Stimulated activated CD4-positive, alpha-beta T cell treated with anti-CD3 and anti-CD28 coated beads, Interleukin-4, amount 100 ng/mL, for 48 hours (primary cell): ENCODE results near the gene ARAP1.

Experiments used
- DNase-seq, 2 donors: peaks; one replicate each; pipeline ENCODE4 v3.0.0-alpha.2; 2020; ENCODE audit warnings: low read depth in 2 of 2

The ARAP1 gene

DNA sequence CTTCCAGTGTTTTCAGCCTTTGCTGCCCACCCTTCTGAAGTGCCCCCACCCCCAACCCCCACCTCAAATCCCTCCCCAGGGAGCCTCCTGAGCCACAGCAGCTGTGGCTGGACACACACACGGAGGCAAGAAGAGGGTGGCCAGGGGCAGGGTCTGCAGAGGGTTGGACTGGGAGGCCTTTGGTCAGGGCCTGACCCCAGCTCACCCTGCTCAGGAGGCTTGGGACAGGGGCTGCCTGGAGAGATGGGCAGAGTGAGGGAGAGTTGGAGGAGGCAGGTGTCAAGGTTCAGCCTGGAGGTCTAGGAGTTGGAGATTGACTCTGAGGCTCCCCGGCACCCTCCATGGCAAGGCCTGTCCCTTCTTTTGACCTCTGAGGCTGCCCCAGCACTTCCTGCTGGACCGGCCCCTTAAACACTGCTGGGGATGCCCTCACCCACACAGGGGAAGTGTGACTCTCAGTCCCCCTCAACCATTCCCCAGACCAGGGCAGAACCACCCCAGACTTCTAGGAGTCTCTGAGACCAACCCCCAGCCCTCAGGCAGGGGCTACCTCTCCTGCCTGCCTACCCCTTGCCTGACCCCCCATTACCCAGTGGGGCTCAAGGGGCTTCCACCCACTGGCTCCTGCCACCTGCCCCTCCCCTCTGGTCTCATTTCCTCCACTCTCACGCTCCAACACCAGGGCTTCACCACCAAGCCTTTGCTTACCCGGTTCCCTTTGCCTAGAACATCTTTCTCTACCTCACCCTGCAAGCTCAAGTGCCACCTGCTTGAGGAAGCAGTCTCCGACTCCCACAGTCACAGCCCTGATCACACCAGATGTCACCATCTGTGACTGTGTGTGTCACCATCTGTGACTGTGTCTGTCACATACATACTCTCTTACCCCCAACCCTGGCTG is 8.6 kb downstream of the ARAP1 start:
- DNase-seq = no peak

DNA sequence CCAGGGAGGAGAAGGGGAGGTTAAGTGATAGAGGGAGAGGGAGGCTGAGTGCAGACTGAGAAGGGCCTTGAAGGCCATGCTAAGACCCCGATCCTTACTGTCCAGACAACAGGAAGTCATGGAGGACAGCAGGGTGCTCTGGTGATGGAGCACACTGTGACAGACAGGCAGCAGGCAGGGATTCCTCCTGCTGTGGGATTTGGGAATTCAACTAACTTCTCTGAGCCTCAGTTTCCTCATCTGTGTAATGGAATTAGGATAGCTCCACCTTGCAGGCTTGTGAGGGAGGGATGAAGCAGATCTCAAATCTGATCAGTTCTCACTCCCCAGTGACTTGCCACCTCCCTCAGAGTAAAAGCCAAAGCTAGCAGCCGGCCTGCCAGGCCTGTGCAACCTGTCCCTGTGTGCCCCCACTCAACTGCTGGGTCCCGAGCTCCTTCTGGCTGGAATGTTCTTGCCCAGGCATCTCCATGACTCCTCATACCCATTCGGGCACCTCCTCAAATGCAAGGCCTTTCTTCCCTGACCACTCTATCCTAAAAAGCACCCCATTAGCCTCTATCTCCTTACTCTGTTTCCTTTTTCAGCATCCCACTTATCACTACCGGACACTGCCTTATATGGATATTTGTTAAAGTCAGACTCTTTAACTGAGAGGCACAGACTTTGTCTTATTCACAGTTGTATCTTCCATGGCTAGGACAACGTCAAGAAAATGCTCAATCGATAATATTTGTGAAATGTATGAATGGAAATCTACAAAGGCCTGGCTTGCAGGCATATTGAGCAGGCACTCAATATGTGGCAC is 9.5 kb downstream of the ARAP1 start:
- no peak for DNase-seq

GRCh38 chr11:72741849-72742512 is 10.2 kb downstream of the ARAP1 start:
- no peak for DNase-seq

- DNase-seq = no peak
These were observed 10.8 kb downstream of the ARAP1 start for GRCh38 chr11:72741429-72741833.

DNA sequence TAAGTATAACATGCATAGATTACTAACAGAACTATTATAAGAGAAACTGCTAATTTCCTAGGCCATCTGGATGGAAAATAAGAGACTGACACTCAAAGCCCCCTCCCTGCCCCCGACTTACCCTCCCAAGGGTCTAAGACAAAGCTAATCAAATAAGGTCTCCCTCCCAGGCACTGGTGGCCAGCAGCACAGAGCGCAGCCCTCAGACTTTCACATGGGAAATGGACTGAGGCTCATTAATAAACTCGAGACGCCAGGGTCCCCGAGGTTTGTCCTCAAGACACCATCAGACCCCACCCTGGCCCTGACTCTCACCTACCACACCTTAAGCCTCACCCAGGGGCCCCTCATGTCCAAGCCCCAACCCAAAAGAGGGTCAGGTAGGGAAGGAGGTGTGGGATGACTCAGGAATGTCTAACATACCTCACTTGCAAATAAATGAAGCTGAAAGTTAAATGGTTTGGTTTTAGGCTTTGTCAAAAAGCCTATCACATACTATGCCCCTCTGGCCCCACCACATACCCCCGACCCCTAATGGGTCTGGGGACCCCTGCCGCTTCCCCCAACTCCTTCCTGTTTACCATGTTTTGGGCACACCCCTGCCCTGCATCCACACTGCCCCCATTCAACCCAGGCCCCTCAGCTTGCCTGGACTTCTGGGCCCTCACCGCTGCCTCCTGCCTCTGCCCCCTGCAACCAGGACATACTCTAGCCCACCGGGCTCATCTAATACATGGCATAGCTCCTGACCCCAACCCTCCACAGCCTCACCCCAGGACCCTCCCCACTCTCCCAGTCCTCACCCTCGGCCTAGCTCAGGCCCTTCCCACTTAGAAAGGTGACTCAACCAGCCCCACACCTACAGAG is 11.4 kb downstream of the ARAP1 start:
- no peak for DNase-seq

DNA sequence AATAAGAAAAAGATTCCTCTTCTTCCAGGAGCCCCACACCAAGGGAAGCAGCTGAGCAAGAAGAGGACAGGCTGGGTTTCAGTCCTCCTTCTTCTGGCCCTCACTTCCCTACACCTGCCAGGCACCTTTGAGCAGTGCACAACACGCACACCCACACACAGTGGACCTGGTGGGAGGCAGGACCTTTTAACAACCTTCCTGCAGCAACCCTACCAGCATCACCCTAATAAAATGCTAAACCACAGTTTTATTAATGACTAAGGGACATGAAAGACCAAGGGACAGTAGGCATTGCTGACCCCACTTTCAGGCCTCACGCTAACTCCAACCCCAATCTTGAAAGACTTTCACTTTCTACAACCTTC is 12.2 kb downstream of the ARAP1 start:
- DNase-seq = no peak

GRCh38 chr11:72739240-72740059 is 12.8 kb downstream of the ARAP1 start:
- no peak for DNase-seq

DNA sequence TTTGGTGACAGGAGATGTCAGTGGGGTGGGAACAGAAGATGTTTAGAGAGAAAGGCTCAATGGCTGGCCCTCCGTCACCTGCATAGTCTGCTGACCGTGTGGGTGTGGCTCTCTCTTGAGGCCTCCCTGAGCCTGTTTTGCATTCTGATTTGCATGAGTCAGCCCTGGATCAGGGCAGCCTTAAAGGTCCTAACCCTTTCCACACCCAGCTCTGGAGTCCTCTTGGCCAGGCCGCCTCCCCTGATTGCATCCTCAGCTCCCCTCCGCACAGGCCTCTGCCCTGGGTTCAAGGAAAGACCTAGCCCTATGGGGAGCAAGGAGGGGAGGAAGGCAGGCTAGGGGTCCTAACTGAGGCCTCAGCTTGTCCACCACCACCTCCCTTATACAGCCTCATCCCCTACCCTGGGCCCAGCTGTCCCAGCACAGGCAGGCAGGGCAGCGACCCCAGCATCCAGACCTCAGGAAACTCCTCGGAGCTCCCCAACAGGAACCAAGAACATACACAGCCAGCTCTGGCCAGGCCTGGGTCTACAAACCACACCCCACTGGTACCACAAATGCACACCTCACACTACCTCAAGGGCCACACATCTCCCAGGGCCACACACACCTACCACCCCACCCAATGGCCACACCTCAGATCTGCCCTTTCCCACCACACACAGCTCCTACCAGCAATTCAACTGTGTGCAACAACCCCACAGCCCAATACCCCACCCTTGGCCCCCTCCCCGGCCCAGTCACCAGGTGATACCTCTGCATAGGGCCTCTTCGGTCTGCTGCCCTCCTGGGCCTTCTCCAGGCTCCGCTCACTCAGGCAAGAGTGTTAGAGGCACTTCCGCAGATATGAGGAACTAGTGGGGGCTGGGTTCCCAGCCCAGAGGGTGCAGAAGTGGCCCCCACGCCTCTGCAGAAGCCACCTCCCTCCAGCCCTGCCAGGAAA is 13.7 kb downstream of the ARAP1 start:
- DNase-seq = no peak

DNA sequence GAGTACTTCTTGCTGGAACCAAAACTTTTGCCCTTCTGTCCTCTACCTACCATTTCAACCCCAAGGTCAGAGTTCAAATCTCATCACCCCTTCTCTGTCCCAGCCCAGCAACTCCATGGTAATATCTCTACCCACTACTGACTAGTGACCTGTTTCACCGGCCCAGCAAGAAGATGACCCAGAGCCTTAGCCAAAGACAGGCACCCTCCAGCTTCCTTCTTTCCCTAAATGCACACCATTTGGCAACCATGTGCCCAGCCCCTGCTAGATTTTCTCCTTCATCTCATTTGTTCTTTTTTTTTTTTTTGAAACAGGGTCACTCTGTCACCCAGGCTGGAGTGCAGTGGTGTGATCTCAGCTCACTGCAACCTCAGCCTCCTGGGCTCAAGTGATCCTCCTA is 14.9 kb downstream of the ARAP1 start:
- DNase-seq = no peak

DNA sequence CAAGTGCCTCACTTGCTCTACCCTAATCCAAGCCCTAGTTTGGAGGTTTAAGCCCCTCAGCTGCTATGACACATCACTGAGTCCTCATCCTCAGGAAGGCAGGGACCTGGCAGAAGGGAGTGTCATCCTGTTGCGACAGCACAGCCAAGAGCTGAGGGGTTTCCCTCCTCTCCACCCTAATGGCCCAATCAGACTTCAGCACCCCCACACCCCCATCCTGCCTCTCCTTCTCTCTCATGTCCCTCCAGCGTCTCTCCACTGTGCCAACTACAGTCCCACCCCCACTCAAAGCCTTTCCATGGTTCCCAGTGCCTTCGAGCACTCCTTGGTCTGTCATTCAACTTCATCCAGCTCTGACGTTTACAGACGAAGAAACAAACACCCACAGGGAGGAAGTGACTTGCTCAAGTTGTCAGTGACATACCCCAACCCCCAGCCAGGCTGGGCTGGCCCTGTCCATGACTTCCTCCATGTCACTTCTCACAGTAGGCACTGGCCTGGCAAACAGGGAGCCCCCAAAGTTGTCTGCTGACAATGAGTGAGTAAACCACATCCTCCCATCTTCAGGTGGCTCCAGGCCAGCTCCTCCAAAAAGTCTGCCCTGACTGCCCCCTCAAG is 15.6 kb downstream of the ARAP1 start:
- DNase-seq = peak; percentile 43 to 49

DNA sequence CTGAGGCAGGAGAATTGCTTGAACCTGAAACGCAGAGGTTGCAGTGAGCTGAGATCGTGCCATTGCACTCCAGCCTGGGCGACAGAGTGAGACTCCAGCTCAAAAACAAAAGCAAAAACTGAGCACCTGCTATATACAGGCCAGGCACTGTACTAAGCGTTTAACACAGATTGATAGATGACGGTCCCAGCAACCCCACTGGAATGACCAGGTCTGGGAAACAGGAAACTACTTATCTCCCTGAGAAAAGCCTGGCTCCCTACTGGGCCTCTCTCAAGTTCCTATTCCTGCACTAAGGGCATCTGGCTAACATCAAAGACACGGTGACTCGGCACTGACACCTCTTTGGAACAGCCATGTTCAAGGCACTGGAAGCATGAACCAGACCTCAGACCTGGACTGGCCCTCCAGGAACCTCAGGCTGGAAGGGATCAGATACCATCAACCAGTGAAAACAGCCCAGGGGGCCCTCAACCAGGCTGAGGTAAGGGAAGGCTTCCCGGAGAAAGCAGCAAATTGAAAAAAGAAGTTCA is 16.6 kb downstream of the ARAP1 start:
- no peak for DNase-seq

GRCh38 chr11:72732329-72732728 is 19.9 kb downstream of the ARAP1 start:
- DNase-seq = no peak

DNA sequence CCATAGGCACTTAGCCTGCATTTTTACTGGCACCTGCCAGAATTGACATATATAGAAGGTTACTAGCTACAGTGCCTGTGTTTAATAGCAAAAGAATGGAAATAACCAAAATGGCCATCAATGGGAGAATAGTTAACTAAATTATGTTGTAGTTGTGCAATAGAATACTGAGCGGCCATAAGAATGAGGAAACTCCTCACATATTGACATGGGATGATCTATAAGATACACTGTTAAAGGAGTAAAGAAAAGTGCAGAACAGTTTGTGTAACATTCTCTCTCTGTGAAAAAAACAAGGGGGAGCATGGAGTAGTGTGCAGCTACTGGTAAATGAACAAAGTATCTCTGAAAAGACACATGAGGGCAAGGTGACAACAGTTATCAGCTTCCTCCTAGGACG is 21.5 kb downstream of the ARAP1 start:
- no peak for DNase-seq

GRCh38 chr11:72730243-72730642 is 22.0 kb downstream of the ARAP1 start:
- DNase-seq = no peak

GRCh38 chr11:72727521-72727920 is 24.7 kb downstream of the ARAP1 start:
- no peak for DNase-seq

DNA sequence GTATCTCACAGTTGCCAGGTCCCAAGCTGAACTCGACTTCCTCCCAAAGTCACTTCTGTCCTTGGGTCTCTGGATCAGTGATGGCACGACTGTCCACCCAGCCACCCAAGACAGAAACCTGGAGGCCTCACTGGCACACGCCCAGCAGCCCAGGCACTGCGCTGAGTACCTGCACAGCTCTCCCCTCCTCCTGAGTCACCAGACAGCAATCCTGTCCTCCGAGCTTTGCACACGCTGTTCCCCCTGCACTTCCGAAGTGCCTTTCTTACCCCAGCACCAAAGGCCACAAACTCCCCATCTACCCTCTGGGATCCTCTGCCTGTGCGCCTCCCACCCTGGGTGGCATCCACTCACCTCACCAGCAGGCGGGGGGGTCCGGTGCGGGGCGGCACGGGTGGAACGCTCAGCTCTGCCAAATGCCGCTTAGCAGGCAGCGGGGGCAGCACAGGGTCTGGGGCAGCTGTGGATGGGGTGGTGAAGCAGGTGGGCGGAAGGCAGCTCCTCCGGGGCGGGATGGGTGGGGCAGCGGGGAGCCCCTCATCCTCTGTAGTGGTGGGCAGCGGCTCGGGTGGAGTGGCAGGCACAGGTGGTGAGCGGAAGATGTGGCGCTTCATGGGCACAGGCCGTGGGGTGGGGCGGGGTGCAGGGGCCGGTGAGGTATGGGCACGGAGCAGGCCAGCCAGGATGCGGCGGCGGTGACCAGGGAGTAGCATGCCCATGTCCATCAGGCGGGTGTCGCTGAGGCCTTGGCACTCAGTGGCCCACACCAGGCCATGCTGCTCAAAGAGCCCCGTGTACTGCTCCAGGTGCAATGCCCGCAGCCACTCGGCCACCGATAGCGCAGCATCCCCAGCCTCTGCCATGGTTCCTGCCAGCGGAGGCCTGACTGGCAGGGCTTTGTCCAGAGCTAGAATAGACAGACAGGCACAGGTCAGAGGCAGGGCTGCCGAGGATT is 25.7 kb downstream of the ARAP1 start:
- no peak for DNase-seq

- DNase-seq = no peak
These were observed 26.5 kb downstream of the ARAP1 start for GRCh38 chr11:72725724-72726028.
